Muscle of arm (tissue), 12 donors: ENCODE data around the gene ZNF768. TPM values are rescaled to one million over a fixed set of nuclear protein-coding genes. Genes with fewer than 3 reads are reported as not detected.
"Not testable (repeated sequence)": the region's sequence is repeated elsewhere in the genome, so short reads cannot be mapped to it uniquely, and the experiment has no call there.

ENCODE experiments used
- DNase-seq: peaks from one replicate; pipeline ENCODE4 v3.0.0-alpha.2; 2013
- polyA plus RNA-seq, 12 donors: library from polyadenylated mRNA; unstranded; fragments of 120-200 nt; gene quantifications; one replicate each; pipeline ENCODE4 v1.2.1, GENCODE V29; 2013; ENCODE audit not compliant: insufficient read length in 12 of 12

ZNF768 gene
- polyA plus RNA-seq, 12 donors = 19.9 to 32.9 (median 25.7) TPM; not detected in 1

DNA sequence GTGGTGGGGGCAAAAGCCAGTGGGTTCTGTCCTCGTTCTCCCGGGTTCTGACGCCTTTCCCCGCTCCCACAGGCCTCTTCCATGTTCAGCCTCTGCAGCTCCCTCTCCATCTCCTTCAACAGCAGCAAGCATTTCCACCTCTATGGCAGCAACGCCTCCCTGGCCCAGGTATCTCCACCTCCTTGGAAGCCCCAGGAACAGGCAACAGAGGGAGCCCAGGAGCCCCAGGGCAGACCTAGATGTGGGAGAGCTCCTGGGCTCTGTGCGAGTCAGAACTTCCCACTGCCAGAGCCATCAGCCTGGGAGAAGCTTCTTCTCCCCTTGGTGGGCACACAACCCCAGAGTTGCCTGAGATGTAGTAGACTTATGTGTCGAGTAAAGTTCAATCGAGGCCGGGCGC lies 7.8 kb downstream of the ZNF768 start:
- no peak for DNase-seq

DNA sequence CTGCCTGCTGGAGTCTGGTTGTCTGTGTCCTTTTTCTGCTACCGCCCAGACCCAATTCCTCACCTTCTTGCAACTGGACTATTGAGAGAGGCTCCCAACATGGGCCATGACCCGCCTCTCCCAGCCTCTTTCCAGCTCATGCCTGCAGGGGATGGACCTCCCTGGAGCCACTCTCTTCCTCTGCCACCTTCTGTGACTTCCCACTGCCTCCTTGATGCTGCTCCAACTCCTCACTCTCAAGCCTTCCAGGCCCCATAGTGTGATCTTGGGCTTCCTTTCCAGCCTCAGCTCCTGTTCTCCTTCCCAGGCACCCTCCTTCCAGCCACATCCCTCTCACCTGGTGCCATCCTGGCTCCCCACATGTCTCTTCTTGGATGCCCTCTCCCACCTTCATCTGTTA lies 11.1 kb downstream of the ZNF768 start:
- no peak for DNase-seq

DNA sequence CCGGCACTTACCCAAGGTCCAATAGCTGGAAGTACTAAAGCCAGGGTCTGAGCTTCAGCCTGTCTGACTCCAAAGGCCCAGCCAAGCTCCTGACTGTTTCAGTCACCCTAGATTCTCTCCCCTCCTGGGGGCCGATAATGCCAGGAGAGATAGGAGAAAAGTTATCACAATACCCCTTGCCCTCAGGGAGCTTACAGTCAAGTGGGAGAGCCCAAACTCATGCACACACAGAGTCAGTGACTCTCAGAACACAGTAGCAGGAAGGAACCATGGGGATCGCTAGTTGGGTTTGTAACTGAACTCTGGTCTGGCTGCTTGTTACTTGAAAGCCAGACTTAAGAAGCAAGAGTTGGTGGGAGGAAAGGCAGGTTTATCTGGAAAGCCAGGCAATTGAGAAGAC lies 14.9 kb downstream of the ZNF768 start:
- no peak for DNase-seq

DNA sequence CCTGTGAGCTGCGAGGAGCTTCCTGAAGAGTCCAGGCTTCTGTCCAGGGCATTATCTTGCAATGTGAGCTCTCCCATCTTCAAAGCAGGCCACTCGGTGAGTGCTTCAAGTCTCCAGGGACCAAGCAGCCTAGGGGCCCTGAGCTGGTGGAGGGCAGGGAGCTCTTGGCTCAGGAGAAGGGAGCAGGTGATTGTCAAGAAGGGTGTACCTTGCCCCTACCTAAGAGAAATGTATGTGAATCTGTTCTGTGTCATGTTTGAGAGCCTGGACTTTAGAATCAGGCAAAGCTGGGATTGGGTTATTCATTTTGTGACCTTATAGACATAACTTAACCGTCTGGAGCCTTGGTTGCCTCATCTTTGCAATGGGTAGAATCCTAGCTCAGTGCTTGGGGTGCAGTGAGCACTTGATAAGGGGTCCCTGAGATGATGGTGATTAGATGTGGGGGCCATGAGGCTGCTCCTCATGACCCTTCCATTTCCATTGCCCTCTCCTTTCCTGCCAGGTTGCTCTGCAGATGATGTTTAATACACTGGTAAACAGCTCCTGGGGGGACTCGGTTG lies 15.9 kb downstream of the ZNF768 start:
- no peak for DNase-seq

DNA sequence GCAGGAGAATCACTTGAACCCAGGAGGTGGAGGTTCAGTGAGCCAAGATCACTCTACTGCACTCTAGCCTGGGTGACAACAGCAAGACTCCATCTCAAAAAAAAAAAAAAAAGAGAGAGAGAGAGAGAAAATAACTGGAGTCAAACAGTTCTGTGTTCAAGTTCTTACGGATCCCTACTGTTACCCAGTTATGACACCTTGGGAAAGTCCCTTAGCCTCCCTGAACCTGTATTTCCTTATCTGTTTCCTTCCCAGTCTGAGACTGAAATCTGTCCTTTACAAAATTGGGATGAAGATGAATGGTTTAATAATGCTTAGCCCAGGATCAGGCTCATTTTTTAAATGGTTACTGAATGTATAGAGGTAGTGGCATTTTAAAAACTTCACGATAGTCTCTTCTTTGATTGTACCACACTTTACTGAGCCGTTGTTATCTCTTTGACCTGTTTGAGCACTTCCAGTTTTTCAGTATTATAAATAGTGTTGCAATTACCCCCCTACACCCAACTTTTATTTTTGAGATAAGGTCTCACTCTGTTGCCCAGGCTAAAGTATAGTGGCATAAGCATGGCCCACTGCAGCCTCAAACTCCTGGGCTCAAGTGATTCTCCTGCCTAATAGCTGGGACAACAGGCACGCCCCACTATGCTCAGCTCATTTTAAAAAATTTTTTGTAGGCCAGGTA lies 17.1 kb downstream of the ZNF768 start:
- no peak for DNase-seq

DNA sequence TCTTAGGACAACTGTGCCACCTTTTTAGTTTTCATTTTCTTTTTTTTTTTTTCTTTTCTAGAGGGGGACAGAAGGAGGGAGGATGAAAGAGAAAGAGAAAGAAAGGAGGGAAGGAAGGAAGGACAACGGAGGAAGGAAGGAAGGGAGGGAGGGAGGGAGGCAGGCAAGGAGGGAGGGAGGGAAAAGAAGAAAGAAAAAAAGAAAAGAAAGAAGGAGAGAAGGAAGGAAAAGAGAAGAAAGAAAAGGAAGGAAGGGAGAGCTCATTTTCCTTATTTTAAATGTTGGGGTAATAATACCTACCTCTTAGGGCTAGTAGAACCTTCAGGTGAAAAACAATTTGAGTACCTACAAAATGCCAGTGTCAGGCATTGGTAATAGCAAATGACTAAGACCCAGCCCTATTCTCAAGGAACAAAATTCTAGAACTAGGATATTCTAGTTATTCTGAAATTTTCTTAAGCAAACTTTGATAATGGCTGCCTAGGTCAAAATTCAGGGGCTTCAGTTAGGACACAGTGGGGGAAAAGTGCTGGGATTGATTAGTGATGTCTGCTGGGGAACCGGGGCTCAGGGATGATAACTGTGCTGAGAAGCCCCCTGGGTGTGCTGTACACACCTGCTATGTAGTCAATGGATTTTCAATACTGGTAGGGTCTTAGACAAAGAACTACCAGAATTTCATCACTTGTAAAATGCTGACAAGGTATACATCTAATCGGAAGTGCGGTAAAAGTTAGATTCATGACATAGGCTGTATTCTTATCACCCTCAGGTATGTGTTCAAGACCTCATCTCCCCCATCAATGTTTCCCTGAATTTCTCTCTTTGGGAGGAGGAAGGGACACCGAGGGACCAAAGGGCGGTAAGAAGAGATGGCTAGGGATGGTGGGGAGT lies 22.7 kb downstream of the ZNF768 start:
- DNase-seq = no peak

DNA sequence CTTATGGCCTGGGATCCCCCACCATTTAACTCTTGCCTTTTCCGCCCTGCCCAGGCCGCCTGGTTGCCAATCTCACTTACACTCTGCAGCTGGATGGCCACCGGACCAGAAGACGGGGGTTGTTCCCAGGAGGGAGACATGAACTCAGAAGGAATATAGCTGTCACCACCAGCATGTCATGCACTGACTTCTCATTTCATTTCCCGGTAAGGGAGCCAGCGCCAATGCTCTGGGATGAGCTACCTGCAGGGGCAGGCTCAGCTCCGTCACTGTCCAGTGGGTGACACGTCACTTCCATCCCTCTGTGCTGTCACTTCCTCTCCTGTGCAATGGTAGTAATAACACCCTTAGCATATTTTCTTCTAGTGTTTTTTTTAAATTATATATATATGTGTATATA lies 27.1 kb downstream of the ZNF768 start:
- DNase-seq = no peak

DNA sequence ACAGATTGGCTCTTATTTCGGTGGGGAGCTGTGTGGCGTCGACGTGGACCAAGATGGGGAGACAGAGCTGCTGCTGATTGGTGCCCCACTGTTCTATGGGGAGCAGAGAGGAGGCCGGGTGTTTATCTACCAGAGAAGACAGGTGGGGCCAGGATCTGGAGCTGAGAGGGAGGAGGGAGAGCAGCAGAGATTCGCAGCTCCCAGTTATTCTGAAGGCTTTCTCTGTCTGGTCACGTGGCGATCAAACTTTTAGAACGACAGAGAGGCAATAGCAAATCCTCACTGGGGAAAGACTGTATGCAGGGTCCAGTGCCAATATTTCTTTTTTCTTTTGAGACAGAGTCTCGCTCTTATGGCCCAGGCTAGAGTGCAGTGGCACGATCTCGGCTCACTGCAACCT lies 31.7 kb downstream of the ZNF768 start:
- no peak for DNase-seq

DNA sequence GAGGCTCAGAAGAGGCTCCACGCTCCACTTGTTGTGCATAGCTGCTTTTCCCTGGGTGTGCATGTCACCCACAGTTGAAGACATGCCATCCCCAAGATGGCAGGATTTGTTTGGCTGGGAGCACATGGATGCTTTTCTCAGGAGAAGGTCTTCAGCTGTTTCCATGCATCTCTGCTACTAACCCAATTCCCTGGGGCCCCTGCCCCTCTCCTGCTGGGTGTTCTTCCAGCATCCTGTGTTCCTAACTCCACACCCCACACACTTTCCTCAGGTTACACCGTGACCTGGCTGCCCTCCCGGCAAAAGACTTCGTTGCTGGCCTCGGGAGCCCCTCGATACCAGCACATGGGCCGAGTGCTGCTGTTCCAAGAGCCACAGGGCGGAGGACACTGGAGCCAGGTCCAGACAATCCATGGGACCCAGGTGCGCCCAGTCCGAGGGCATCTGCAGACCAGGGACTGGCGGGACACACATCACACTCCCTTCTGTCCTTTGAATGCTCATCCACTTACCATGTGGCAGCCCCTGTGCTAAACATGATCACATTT lies 32.4 kb downstream of the ZNF768 start:
- no peak for DNase-seq

DNA sequence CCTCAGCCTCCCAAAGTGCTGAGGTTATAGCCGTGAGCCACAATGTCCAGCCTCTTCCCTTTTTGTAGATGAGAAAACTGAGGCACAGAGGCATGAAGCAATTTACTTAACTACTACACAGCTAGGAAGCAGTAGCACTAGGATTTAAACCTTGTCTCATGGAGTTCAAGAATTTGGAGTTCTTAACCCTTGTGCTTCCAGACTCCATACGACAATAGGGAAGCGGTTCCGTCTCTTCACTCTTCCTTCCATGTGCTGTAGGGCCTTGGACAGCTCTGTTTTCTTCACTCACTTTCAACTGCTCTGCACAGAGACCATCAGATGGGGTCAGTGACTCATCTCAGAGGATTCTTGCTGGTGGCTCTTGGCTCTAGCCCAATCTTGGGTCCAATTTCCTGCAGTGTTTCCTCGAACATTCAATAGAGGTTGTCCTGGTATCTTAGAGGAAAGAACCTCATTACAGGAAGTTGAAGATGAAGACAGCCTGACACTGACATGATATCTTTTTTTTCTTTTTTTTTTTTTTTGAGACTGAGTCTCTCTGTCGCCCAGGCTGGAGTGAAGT lies 34.5 kb downstream of the ZNF768 start:
- DNase-seq = peak; percentile 8

DNA sequence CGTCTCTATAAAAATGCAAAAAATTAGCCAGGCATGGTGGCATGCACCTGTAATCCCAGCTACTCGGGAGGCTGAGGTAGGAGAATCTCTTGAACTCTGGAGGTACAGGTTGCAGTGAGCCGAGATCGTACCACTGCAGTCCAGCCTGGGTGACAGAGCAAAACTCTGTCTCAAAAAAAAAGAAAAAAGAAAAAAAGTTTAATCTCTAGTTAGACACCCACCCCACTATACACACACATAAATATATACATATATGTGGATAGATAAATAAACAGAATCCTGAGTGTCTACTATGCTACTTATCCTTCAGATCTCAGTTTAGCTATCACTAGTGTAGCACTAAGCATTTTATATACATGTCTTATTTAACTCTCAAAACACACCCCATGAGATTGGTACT lies 35.1 kb downstream of the ZNF768 start:
- no peak for DNase-seq

DNA sequence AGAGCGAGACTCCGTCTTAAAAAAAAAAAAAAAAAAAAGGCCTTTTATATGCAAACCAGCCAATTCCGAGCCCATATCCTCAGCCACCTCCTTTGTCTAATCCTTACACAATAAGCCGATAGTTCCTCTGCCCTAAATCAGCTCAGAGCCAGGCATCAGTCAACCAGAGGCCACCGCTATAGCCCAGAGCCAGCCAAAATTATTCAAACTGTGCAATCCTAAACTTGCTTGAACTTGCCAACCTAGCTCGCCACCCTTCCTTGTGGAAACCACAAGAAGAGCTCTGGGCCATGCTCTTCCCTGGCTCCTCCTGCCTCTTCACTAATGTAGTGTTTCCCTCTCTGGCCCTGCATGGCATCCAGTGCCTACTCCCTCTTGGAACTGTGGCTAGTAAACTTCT lies 36.2 kb downstream of the ZNF768 start:
- DNase-seq = no peak

DNA sequence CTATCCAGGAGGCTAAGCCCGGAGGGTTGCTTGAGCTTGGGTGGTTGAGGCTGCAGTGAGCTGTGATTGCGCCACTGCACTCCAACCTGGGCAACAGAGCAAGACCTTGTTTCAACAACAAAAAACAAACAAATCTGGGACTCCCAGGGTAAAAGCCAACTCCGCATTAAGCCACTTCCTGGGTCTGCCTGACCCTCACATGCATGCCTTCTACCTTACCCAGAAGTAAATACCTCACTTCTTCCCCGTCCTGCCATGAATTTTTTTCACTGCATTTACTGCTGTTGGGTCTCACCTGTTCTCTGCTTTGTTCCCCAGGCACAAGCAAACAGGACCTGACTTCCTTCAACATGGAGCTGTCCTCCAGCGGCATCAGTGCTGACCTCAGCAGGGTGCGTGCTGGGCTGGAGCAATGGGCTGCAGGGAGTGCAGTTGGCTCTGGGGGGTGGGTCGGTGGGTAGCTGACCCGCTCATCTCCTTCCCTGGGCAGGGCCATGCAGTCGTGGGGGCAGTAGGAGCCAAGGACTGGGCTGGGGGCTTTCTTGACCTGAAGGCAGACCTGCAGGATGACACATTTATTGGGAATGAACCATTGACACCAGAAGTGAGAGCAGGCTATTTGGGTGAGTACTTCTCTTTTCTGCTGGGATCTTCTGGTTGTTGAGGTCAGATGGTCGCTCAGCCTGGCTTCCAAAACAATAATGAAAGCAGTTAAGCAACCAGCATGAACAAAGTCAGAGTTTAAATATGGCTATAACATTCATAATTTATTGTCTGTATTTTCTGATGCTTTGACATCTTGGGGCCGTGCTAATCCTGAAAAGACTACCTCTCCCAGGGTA lies 37.4 kb downstream of the ZNF768 start:
- no peak for DNase-seq

DNA sequence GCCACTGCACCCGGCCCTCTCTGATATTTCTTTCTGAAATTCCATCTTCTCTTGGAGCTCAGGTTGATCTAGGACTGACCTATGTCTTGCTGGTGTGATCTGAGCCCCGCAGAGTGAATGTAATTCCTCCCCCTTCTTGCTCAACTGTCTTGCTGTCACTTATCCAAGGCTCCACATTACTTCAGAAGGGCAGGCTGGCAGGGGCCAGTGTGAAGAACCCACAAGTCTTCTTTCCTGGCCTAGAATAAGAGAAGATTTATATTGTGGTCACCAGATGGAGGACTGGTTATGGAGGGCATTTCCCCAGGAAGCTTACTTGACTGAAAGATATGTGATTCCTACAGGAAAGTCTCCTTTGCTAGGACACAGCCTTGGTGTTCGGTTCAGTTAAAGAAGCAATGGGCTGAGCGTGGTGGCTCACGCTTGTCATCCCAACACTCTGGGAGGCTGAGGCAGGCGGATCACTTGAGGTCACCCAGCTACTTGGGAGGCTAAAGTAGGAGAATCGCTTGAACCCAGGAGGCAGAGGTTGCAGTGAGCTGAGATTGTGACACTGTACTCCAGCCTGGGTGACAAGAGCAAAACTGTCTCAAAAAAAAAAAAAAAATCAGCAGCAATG lies 40.4 kb downstream of the ZNF768 start:
- DNase-seq = no peak

DNA sequence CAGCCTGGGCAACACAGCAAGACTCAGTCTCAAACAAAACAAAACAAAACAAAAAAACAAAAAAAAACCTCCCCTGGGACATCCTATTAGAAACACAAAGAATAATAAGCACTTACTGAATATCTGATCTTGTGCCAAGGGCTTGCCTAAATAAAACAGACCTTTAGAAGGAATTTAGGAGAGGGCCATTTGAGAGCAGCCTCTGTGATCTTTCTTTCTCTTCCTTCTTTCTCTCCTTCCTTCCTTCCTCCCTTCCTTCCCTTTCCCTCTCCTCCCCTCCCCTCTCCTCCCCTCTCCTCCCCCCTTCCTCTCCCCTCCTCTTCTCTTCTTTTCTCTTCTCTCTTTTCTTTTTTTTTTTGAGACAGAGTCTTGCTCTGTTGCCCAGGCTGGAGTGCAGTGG lies 41.5 kb downstream of the ZNF768 start:
- no peak for DNase-seq

DNA sequence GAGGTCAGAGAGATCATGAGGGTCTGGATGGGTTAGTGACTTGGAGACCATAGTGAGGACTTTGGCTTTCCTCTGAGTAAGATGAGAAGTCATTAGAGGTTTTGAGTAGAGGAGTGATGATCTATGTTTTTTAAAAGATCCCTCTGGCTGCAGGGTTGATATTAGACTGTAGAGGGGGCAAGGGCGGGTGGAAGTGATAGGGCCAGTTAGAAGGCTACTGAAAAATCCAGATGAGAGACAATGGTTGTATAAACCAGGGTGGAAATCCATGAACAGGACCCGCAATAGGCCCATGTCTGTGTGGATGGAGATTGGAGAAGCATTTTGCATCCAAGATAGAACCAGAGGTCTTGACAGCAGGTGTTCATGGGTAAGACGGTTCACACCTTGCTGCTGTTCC lies 44.0 kb downstream of the ZNF768 start:
- no peak for DNase-seq

DNA sequence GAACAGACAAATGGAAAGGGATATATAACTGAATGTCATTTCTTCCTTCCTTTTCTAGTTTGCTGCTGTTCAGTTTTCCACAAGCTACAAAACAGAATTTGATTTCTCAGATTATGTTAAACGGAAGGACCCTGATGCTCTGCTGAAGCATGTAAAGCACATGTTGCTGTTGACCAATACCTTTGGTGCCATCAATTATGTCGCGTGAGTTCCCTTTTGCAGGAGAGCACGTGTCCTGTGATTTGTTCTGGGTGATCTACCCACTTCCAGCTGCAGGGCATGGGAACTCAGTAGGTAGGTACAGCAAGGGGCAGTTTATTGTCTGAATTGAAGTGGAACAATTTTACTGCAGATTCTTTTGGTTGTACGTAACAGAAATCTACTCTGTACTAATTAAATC lies 45.0 kb downstream of the ZNF768 start:
- no peak for DNase-seq

DNA sequence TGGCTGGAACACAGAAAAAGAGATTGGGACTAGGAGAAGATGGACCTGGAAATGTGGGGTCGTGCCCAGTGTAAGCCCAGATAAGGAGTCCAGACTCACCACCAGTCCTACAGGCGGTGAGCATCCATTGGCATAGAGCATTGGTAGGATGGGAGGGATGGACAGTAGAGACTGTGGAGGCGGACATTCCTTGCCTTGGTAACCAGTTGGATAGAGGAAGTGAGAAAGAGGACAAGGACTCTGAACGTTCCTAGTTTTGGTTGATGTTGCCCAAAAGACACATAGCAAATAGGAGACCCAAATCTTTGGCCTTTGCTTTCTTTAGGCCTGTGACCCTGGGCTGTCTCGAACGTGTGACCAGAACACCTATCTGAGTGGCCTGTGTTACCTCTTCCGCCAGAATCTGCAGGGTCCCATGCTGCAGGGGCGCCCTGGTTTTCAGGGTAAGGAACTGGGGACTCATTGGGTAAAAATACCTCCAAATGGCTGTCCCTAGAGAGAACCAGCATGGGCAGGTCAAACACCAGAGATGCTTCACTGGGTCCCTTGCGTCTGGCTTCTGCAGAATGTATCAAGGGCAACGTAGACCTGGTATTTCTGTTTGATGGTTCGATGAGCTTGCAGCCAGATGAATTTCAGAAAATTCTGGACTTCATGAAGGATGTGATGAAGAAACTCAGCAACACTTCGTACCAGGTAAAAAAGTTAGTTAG lies 47.4 kb downstream of the ZNF768 start:
- no peak for DNase-seq

DNA sequence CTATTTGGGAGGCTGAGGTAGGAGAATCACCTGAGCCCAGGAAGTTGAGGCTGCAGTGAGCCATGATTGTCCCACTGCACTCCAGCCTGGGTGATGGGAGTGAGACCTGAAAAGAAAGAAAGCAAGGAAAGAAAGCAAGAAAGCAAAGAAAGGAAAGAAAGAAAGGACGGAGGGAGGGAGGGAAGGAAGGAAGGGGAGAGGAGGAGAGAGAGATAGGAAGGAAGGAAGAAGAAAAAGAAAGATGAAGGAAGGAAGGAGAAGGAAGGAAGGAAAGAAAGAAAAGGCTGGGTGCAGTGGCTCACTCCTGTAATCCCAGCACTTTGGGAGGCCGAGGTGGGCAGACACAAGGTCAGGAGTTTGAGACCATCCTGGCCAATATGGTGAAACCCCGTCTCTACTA lies 48.6 kb downstream of the ZNF768 start:
- DNase-seq = not testable (repeated sequence)

DNA sequence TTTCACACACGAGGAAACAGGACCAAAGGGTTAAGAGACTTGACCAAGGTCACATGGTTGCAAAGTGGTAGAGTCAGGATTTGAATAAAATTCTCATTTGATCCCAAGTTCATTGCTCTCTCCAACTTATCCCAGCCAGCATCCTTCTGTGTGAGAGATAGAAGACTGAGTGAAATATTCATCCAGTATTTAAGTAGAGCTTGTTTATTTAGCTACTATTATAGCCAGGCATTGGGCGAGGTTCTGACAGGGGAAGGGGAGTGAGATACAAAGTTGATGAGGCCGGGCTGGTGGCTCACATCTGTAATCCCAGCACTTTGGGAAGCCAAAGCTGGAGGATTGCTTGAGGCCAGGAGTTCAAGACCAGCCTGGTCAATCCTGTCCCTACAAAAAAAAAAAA lies 49.4 kb downstream of the ZNF768 start:
- DNase-seq = no peak
